T1000 (cell line): ENCODE measurements around the gene CAPN3.

Experiments
- DNase-seq: peaks from one replicate; lab custom pipeline; 2025; ENCODE audit warnings: mixed read lengths; lab: John Stamatoyannopoulos, UW

Gene CAPN3

GRCh38 chr15:42394106-42394505 is 34.8 kb downstream of the CAPN3 start:
- DNase-seq, result no peak

GRCh38 chr15:42395838-42396237 is 36.5 kb downstream of the CAPN3 start:
- no peak for DNase-seq

- DNase-seq, result no peak
Observed at GRCh38 chr15:42401544-42402454, 42.5 kb downstream of the CAPN3 start.

DNA sequence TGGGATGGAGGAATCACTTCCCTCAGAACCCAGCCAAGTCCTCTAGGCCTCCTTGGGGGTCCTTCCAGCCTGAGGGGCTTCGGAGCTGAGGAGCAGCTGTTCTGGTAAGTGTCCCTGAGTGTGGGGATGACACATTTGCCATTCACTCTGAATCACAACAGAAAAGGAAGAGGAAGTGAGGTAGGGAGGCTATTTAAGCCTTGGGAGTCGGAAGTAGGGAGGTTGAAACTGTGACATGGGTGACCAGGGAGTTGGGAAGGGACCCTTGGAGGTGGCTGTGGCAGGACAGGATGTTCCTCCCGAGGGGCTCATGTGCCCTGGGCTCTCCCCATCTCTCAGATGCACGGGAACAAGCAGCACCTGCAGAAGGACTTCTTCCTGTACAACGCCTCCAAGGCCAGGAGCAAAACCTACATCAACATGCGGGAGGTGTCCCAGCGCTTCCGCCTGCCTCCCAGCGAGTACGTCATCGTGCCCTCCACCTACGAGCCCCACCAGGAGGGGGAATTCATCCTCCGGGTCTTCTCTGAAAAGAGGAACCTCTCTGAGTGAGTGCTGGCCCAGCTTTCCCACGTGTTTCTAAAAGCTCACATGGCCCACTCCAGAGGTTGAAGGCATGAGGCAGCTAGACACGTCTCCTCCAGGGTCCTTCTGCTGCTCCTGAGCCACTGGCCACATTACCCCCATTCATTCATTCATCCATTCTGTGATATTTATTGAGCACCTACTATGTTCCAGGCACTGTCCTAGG is 43.3 kb downstream of the CAPN3 start:
- no peak for DNase-seq

DNA sequence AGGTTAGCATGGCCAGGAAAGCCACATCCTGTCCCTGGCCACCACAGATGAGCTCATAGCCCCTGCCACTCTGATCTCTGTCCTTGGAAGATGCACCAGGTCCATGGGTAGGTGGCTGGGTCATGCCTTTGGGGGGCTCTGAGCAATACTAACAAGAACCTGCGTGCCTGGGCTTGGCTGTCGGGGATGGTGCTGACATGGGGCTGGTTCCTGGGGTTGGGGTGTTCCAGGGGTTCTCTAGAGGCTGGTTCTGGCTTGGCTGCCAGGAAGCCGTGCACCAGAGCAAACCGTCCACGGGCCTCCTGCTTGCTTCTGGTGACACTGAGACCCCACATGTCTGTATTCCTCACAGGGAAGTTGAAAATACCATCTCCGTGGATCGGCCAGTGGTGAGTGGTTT is 44.1 kb downstream of the CAPN3 start:
- DNase-seq, result no peak

DNA sequence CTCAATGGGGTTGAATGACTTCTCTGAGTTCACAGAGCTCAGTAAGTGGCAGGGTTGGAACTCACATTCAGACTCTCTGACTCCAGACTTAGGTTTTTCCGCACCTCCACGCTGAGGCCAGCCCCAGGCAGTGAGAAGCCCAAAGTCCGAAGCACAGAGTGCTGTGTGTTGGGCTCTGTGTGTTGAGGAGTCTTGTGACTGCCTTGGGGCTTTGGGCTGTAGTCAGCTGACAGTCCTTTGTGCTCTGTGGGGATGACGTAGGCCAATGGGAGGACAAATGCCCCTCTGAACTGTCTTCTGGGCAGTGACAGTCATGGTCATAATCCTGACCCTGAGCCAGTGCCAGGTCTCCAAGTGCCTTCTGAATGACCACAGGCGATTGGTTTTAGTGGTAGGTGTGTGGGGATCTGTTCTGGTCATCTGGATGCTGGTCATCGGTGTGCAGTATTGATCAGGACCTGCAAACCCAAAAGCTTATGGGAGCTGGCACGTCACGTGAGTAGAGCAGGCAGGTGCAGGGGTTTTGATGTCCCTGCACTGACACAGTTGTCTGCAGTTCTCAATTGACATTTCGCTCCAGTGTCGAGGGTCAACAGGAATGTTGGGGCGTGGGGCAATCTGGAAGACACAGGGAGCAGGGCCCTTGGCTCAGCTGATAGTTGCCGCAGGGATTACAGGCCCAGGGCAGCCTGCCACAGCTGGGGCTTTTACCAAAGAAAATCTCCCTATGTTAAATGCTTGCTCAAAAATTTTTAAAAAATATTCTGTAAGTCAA is 45.3 kb downstream of the CAPN3 start:
- no peak for DNase-seq

DNA sequence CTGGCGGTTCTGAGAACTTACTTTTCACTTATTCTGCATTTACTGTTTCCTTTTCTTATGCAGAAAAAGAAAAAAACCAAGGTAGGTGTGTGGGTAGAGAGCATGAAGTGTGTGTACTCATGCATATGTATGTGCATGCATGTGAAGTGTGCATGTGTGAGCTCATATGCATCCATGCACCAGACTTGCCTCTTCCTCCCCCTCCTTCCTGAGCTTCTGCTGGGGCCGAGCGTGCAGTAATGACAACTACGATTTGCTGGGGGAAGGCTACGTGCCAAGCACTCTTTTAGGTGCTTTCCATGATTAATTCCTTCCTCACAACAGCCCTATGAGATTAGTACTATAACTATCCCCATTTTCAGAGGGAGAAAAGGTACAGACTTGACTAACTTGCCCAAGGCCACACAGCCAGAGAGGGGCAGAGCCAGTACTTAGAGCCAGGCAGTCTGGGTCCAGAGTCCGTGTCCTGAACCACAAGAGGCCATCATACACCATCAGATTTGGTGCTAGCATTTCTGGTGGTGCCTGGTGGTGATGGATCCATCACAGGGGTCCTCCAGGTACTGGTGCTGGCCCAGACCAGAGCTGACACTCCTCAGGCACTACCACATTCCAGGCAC is 46.7 kb downstream of the CAPN3 start:
- DNase-seq, result no peak

DNA sequence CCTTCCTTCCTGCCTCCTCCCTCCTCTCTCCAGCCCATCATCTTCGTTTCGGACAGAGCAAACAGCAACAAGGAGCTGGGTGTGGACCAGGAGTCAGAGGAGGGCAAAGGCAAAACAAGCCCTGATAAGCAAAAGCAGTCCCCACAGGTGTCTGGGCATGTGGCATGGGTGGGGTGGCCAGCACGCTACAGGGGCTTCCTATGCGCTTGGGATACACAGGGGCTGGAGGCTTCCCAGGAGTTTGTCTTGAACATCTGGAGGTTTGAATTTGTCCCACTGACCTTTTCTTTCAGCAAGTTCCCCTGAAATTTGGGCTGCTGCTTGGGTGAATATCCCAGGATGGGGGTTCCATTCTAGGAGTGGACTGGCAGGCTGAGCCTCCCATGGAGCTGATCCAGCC is 48.9 kb downstream of the CAPN3 start:
- DNase-seq, result no peak

- DNase-seq, result no peak
Observed at GRCh38 chr15:42409011-42409410, 49.7 kb downstream of the CAPN3 start.

DNA sequence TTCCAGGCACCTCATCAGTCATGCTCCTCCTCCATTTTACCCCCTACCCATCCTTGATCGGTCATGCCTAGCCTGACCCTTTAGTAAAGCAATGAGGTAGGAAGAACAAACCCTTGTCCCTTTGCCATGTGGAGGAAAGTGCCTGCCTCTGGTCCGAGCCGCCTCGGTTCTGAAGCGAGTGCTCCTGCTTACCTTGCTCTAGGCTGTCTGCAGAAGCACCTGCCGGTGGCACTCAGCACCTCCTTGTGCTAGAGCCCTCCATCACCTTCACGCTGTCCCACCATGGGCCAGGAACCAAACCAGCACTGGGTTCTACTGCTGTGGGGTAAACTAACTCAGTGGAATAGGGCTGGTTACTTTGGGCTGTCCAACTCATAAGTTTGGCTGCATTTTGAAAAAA is 52.6 kb downstream of the CAPN3 start:
- no peak for DNase-seq

DNA sequence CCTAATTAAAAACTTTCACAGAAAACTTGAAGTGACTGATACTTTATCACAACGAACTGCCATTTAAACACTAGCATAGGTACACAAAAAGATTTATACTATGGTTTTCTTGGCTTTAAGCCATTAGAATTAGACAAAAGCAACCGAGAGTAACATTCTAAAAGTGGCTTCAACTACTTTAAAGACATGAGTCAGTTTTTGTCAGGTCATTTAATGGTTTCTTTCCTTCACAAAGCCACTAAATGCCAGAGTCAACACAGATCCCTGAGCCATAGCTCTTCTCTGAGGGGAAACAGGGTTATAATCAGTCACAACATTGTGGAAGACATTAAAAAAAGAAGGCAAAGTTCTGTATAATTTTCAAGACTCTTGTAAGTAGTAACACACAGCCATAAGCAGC is 54.6 kb downstream of the CAPN3 start:
- no peak for DNase-seq

GRCh38 chr15:42419369-42419768 is 60.1 kb downstream of the CAPN3 start:
- DNase-seq, result no peak

GRCh38 chr15:42421376-42421775 is 62.1 kb downstream of the CAPN3 start:
- no peak for DNase-seq

DNA sequence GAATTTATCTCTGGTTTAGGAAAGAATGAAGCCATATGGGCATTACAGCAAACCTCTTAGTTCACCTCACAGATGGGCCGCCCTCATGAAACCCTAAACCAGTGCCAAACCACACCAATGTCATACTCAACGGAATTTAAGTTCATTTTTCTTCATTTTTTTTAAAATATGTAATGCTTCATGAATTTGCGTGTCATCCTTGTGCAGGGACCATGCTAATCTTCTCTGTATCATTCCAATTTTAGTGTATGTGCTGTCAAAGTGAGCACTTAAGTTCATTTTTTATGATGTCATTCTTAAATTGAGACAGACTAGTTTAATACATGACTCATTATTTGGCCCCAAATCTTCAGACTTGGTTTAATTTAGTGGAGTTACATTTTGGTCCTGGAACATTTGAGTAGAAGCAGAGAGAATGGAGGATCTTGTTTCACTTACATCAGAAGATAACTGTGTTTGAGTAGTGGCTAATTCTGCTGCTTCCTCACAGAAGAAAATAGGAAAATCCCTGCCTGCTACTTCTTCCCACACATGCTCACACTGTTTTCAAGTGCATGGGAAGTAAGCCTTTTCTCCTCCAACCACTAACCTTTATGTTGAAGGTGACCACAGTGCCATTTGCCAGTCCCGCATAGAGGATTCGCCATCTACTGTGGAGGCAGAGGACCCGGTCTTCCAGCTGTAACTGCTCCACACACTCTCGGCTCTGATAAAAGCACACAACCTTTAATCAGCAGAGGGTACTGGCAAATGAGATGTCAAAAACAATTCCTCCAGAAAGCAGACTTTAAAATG is 68.3 kb downstream of the CAPN3 start:
- DNase-seq, result no peak

- no peak for DNase-seq
Observed at GRCh38 chr15:42444415-42445063, 85.2 kb downstream of the CAPN3 start.

GRCh38 chr15:42445551-42445950 is 86.2 kb downstream of the CAPN3 start:
- no peak for DNase-seq

DNA sequence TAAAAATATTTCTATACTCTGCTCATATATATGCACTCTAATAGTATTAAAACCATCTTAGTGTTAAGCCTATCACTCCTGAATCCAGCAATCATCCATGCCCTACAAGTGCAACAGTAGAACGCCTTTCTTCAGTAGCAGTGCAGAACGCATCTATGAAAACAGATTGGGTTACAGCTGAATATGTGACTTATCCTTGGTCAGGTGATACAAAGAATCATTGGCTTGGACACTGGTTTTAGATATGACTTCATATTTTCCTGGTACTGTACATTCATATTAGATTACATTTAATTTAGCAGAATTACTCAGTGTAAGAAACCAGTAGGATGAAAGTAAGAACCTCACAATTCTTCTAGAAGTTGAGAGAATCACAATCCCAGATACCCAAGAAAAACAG is 88.3 kb downstream of the CAPN3 start:
- DNase-seq, result no peak

DNA sequence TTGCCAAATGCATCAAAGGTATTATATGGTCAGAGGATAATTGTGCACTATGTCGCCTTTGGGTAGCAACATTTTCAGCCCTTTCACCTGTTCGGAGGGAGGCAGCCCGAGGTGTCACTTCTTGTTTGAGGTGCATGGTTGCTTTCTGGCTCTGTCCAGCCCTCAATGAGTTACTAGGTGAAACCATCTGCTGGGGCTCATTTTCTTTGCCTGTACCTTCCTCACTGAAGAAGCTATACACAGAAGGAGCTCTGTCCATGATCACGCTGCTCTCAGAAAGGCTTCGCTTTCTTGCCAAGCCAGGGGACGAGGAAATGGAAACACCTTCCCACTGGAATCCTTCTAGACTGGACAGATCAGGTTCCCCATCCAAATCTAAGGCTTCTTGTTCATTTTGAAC is 89.0 kb downstream of the CAPN3 start:
- no peak for DNase-seq

- DNase-seq, result no peak
Observed at GRCh38 chr15:42449770-42450424, 90.6 kb downstream of the CAPN3 start.

DNA sequence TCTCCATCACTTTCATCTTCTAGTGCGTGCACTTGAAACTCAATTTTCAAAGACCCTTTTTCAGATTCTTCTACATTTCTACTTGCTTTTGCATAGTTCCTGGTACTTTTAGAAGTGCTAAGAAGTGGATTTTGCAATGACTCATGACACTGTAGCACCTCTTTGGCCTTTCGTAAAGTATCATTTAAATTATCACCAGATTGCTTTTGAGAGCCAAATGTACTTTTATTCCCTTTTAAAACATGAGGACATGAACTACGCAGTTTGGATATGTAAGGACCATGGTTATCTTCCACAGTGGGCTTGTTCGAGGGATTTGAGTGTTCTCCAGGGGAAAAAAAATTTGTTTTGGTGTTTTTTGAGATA is 91.1 kb downstream of the CAPN3 start:
- DNase-seq, result no peak
